Neural progenitor cell (in vitro differentiated cells): Measurements from ENCODE around the gene MYD88. TPM values are rescaled to one million over a fixed set of nuclear protein-coding genes. Genes with fewer than 3 reads are reported as not detected.

Source experiments
- DNase-seq: peaks from one replicate; pipeline ENCODE4 v3.0.0-alpha.2; 2016; ENCODE audit warnings: low spot score
- H2AFZ ChIP-seq: fragments of 200-600 bp; sonication (generic); replicated peaks from 2 replicates; pipeline ENCODE4 v1.6.1; 2016; ENCODE audit warnings: antibody characterized with exemption
- H3F3A ChIP-seq: fragments of 200-600 bp; sonication (generic); 2 replicates; pipeline ENCODE4 v1.6.1; 2016; ENCODE audit warnings: antibody characterized with exemption, low read depth
- H3K27ac ChIP-seq: fragments of 200-600 bp; sonication (generic); 2 replicates; pipeline ENCODE4 v1.5.1; 2016; ENCODE audit warnings: mild to moderate bottlenecking
- H3K27me3 ChIP-seq: fragments of 200-600 bp; sonication (generic); 2 replicates; pipeline ENCODE4 v1.6.1; 2016; ENCODE audit warnings: mild to moderate bottlenecking, moderate library complexity
- H3K36me3 ChIP-seq: fragments of 200-600 bp; sonication (generic); 2 replicates; pipeline ENCODE4 v1.5.1; 2016
- H3K4me1 ChIP-seq: fragments of 200-600 bp; sonication (generic); 2 replicates; pipeline ENCODE4 v1.6.1; 2016; ENCODE audit warnings: mixed run types
- H3K4me2 ChIP-seq: fragments of 200-600 bp; sonication (generic); 2 replicates; pipeline ENCODE4 v1.6.1; 2016
- H3K4me3 ChIP-seq: fragments of 200-600 bp; sonication (generic); 2 replicates; pipeline ENCODE4 v1.5.1; 2016
- H3K79me2 ChIP-seq: fragments of 200-600 bp; sonication (generic); 2 replicates; pipeline ENCODE4 v1.6.1; 2016; ENCODE audit warnings: low read depth
- H3K9ac ChIP-seq: fragments of 200-600 bp; sonication (generic); 2 replicates; pipeline ENCODE4 v1.6.1; 2016
- H3K9me3 ChIP-seq: fragments of 200-600 bp; sonication (generic); 2 replicates; pipeline ENCODE4 v1.5.1; 2016; ENCODE audit warnings: low read depth
- H4K20me1 ChIP-seq: fragments of 200-600 bp; sonication (generic); 2 replicates; pipeline ENCODE4 v1.6.1; 2016; ENCODE audit warnings: low read depth
- H3K27ac Mint-ChIP-seq: 3 replicates; pipeline ENCODE4 v1.8.0; 2021; ENCODE audit warnings: mixed read lengths
- H3K27me3 Mint-ChIP-seq: 2 replicates; pipeline ENCODE4 v1.8.0; 2022; ENCODE audit warnings: low read depth, mild to moderate bottlenecking, inconsistent platforms, moderate library complexity, mixed read lengths; ENCODE audit not compliant: insufficient read depth
- H3K36me3 Mint-ChIP-seq: 3 replicates; pipeline ENCODE4 v1.8.0; 2021; ENCODE audit warnings: mixed read lengths
- H3K4me1 Mint-ChIP-seq: 3 replicates; pipeline ENCODE4 v1.8.0; 2021; ENCODE audit warnings: mixed read lengths
- H3K4me3 Mint-ChIP-seq: 3 replicates; pipeline ENCODE4 v1.8.0; 2021; ENCODE audit warnings: mild to moderate bottlenecking, moderate library complexity, mixed read lengths
- H3K9me3 Mint-ChIP-seq: 3 replicates; pipeline ENCODE4 v1.8.0; 2020; ENCODE audit warnings: mixed read lengths
- CTCF ChIP-seq: fragments of 200-600 bp; sonication (generic); IDR thresholded peaks from 2 replicates; pipeline ENCODE4 v1.5.1; 2017; ENCODE audit warnings: antibody characterized with exemption, mild to moderate bottlenecking
- EZH2 ChIP-seq: fragments of 200-600 bp; sonication (generic); IDR thresholded peaks from 2 replicates; pipeline ENCODE4 v1.6.1; 2017; ENCODE audit warnings: antibody characterized with exemption, mild to moderate bottlenecking, moderate library complexity
- EZH2phosphoT487 ChIP-seq: fragments of 200-600 bp; sonication (generic); IDR thresholded peaks from 2 replicates; pipeline ENCODE4 v1.6.1; 2017; ENCODE audit warnings: antibody characterized with exemption
- total RNA-seq: library from RNA; depleted of rRNA; stranded (reverse); fragments of >200 nt; gene quantifications from 2 replicates; pipeline ENCODE4 v1.2.3, GENCODE V29; 2015; ENCODE audit warnings: low replicate concordance

MYD88 gene
- total RNA-seq, 1 donor from 2014 or later, result 3.1 TPM

GRCh38 chr3:38152609-38153008 lies 14.1 kb downstream of the MYD88 start:
- H3K9me3 Mint-ChIP-seq, result no peaks in the 10 kb centered on the region
- H3K9ac ChIP-seq, result no peak overlapping the region
- no peaks in the 10 kb centered on the region for H3K79me2 ChIP-seq
- no peaks in the 10 kb centered on the region for H3F3A ChIP-seq
- no peak overlapping the region for H2AFZ ChIP-seq
- no peaks in the 10 kb centered on the region for H3K9me3 ChIP-seq
- no peak for TF ChIP-seq EZH2phosphoT487
- no peak for TF ChIP-seq CTCF
- no peak for TF ChIP-seq EZH2
- H3K27me3 Mint-ChIP-seq, result peaks cover 3% of the 10 kb centered on the region
- H3K4me3 Mint-ChIP-seq, result no peak overlapping the region
- no peak overlapping the region for H3K27ac Mint-ChIP-seq
- no peak for DNase-seq
- no peak overlapping the region for H3K4me3 ChIP-seq
- H3K4me2 ChIP-seq, result no peak overlapping the region
- H3K27ac ChIP-seq, result no peak overlapping the region
- H3K27me3 ChIP-seq, result no peaks in the 10 kb centered on the region
- no peaks in the 10 kb centered on the region for H3K4me1 Mint-ChIP-seq
- H4K20me1 ChIP-seq, result no peaks in the 10 kb centered on the region
- no peaks in the 10 kb centered on the region for H3K36me3 ChIP-seq
- H3K36me3 Mint-ChIP-seq, result no peaks in the 10 kb centered on the region
- H3K4me1 ChIP-seq, result no peaks in the 10 kb centered on the region

- Mint-ChIP-seq H3K36me3 (no peaks in the 10 kb centered on the region), H3K27ac (no peak overlapping the region), H3K4me3 (no peak overlapping the region), H3K4me1 (no peaks in the 10 kb centered on the region), H3K9me3 (no peaks in the 10 kb centered on the region), H3K27me3 (peaks cover 3% of the 10 kb centered on the region)
- Histone ChIP-seq H3F3A (no peaks in the 10 kb centered on the region), H3K27me3 (no peaks in the 10 kb centered on the region), H3K27ac (no peak overlapping the region), H3K4me1 (no peaks in the 10 kb centered on the region), H3K9ac (no peak overlapping the region), H3K79me2 (no peaks in the 10 kb centered on the region), H3K36me3 (no peaks in the 10 kb centered on the region), H4K20me1 (no peaks in the 10 kb centered on the region), H3K4me3 (no peak overlapping the region), H2AFZ (no peak overlapping the region), H3K4me2 (no peak overlapping the region), H3K9me3 (no peaks in the 10 kb centered on the region)
- DNase-seq, result no peak
- TF ChIP-seq EZH2 (no peak), EZH2phosphoT487 (no peak), CTCF (no peak)
Measured at GRCh38 chr3:38153221-38153620, 14.8 kb downstream of the MYD88 start.

GRCh38 chr3:38154033-38154494 lies 15.6 kb downstream of the MYD88 start:
- Histone ChIP-seq H3K27ac (no peak overlapping the region), H3K9me3 (no peaks in the 10 kb centered on the region), H3K4me3 (no peak overlapping the region), H4K20me1 (no peaks in the 10 kb centered on the region), H3K4me1 (peaks cover 8% of the 10 kb centered on the region), H3K9ac (no peak overlapping the region), H3K79me2 (no peaks in the 10 kb centered on the region), H3K36me3 (no peaks in the 10 kb centered on the region), H3K27me3 (no peaks in the 10 kb centered on the region), H2AFZ (no peak overlapping the region), H3K4me2 (no peak overlapping the region), H3F3A (peaks cover 7% of the 10 kb centered on the region)
- Mint-ChIP-seq H3K27me3 (peaks cover 3% of the 10 kb centered on the region), H3K4me1 (no peaks in the 10 kb centered on the region), H3K4me3 (no peak overlapping the region), H3K36me3 (no peaks in the 10 kb centered on the region), H3K27ac (no peak overlapping the region), H3K9me3 (no peaks in the 10 kb centered on the region)
- TF ChIP-seq EZH2phosphoT487 (no peak), CTCF (no peak), EZH2 (no peak)
- no peak for DNase-seq
